ENCODE measurements around the gene ALDH1L1.

GRCh38 chr3:126104742-126105605, 75.4 kb downstream of the ALDH1L1 start:
- TF ChIP-seq CTCF (conservative IDR thresholded peaks at IDR 0.05) (no peak), EZH2 (IDR thresholded peaks at IDR 0.05; ENCODE audit: low read depth) (no peak)
